HG02571 (cell line): Measurements from ENCODE around the gene LARP4.
"Not testable (repeated sequence)": the region's sequence is repeated elsewhere in the genome, so short reads cannot be mapped to it uniquely, and the experiment has no call there.

ENCODE experiments used
- ATAC-seq: cut with Tn5 transposase; IDR thresholded peaks from one replicate; pipeline ENCODE4 v1.9.1; 2021; ENCODE audit warnings: mild to moderate bottlenecking, moderate library complexity; ENCODE audit not compliant: unreplicated experiment

The LARP4 gene

DNA sequence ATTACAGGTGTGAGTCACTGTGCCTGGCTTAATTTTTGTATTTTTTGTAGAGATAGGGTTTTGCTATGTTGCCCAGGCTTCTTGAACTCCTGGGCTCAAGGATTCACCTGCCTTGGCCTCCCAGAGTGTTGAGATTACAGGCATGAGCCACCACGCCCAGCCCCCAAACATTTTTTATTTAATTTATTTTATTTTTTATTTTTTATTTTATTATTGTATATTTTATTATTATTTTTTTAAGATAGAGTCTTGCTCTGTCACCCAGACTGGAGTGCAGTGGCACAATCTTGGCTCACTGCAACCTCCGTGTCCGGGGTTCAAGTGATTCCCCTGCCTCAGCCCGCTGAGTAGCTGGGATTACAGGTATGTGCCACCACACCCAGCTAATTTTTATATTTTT is 121.1 kb downstream of the LARP4 start:
- ATAC-seq = not testable (repeated sequence)

DNA sequence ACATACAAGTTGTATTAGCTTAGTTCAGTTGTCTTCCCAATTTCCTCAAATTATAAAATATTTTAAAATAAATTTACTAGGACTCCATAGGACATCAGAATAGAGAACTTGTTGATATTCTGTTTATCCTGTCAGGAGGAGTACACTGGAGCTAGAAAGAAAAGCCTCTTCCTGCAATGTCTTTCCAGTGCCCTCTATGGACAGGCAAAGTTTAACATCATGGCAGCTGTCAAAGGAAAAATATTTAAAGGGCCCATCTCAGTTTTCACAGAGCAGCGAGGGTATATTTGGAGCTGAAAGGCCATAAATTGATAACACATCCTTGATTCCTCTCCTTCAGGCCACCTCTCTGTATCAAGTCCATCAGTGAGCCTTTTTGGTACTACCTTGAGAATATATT is 123.1 kb downstream of the LARP4 start:
- ATAC-seq = no peak

DNA sequence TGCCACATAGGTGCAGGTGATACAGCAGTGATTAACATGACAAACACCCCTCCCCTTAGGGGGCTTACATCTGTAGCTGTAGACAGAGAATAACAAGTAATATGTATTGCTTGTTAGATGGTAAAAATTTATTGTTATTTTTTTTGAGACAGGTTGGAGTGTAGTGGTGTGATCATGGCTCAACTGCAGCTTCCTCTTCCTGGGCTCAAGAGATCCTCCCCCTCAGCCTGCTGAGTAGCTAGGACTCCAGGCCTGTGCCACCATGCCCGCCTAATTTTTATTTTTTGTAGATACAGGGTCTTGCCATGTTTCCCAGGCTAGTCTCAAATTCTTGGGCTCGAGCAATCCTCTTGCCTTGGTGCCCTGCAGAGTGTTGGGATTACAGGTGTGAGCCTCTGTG is 123.9 kb downstream of the LARP4 start:
- no peak for ATAC-seq

DNA sequence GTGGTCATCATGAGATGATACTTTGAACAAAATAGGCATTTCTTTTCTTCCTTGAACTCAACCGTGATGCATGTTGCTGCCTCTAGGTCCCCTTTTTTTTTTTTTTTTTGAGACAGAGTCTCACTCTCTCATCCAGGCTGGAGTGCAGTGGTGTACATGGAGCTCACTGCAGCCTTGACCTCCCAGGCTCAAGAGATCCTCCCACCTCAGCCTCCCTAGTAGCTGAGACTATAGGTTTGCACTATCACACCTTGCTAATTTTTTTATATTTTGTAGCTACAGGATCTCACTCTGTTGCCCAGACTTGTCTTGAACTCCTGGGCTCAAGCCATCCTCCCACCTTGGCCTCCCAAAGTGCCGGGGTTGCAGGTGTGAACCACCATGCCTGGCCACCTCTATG is 124.7 kb downstream of the LARP4 start:
- ATAC-seq = no peak

DNA sequence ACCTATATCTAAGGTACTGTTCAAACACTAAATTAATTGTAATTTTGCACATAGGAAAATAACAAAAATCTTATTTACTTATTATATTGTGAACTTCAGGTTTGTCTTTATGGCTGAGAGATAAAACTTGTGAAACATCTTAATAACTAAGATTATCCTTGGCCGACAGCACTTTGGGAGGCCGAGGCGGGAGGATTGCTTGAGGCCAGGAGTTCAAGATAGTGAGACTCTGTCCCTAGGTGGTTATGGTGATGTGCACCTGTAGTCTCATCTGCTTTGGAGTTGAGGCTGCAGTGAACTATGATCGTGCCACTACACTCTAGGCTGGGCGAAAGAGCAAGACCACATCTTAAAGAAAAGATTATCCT is 126.7 kb downstream of the LARP4 start:
- ATAC-seq = no peak

DNA sequence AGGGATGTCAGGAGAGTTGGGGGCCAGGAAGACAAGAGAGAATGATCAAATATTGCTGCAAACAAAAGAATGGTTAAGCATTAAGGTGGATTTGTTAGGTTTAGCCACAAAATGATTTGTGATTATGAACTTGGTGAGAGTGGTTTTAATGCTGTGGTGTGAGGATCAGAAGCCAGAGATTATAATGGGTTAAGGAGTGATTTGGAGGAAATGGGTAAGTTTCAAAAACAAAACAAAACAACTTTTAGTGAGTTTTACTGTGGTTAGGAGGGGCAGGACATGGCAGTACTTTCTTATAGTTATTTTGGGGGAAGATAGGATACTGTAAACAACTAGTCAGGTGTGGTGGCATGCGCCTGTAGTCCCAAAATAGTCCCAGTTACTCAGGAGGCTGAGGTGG is 128.1 kb downstream of the LARP4 start:
- ATAC-seq = no peak

DNA sequence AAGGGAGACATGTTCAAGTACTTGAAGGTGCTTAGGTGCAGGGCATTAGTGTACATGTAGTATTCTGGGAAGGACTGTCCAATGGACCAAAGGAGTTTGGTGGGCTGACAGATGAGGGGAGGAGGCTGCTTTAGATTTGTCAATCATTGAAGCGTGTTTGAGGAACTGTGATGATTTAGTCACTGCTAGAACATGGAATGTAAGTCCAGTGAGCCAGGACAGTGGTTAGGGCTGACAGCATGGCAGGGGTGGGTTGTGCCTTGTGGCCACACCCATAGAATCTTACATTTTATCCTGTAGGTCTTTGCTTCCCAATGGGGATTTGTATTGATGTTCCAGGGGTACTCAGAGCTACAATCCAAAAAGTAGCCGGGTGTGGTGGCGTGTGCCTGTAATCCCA is 128.7 kb downstream of the LARP4 start:
- ATAC-seq = no peak
